Hepatic stellate cell (primary cell): Measurements from ENCODE around the gene RPS21.

Experiments
- DNase-seq: peaks from one replicate; pipeline ENCODE4 v3.0.0; 2011; ENCODE audit warnings: low spot score

Gene RPS21

GRCh38 chr20:62386383-62387218 lies at the start of gene RPS21:
Gene RPS21 (plus strand): TSS chr20:62387103. CDS start chr20:62387339, 236 bp downstream.
- DNase-seq, result peak; percentile 96

GRCh38 chr20:62337558-62338293 lies 49.2 kb upstream of the RPS21 start:
- DNase-seq, result no peak

DNA sequence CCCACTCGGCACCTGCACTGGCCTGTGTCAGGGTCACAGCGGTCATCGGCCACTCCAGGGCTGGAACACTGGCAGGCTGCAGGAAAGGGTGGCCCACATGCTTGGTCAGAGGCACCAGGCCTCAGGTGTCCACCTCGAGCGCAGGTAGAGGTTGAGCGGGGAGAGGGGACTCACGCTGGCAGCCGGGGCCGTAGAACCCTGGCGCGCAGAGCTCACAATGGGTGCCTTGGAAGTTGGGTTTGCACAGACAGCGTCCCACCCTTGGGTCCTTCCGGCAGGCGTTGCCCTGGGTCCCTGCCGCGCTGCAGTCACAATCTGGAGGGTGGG lies 48.6 kb upstream of the RPS21 start:
- no peak for DNase-seq

DNA sequence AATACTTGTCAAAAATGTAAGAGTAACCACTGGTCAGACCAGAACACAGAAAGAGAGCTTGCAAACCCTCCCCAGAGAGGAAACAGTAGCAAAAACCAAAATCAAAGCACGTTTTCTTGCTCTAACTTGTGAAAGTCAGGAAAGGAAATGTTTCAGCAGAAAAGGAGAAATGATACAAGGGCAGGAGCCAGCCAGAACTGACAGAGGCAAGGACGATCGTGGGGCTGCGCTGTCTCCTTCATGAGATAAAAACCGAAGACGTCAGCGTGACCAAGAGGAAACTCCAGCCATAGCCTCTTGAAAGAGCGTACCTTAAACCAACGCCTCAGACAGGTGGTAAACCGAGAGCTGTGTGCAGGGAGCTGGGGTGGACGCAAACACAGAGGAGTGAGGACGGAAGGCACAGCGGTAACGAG lies 47.2 kb upstream of the RPS21 start:
- DNase-seq, result no peak

DNA sequence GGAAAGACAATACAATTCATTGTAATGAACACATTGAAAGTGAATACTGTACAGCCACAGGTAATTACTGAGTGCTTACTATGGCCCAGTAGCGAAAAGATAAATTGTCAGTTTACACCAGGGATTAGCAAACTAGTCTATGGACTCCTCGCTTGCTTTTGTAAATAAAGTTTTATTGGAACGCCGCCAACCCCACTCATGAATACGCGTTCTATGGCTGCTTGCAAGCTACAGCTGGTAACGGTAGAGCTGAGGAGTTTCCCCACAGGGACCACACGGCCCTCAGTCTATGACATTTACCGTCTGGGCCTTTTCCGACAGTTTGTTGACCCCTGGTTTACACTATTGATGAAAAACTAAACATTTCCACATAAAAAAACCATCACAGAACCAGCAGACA lies 44.0 kb upstream of the RPS21 start:
- no peak for DNase-seq

DNA sequence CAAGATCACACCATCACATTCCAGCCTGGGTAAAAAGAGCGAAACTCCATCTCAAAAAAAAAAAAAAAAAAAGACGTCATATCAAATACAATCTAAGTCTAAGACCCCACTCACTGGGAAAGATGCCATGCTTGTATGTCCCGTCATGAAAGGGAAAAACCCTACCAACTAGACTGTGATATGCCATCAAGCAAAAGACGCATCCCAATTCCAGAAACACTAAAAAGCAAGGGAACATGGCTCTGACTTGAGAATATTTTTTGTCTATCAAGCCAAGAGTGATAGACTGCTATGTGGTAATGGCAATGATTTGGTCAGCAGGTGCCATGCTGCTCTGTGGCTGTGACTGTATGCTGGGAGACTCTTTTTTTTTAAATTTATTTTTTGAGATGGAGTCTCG lies 42.8 kb upstream of the RPS21 start:
- no peak for DNase-seq

- no peak for DNase-seq
These were observed 42.1 kb upstream of the RPS21 start for GRCh38 chr20:62344782-62345181.

DNA sequence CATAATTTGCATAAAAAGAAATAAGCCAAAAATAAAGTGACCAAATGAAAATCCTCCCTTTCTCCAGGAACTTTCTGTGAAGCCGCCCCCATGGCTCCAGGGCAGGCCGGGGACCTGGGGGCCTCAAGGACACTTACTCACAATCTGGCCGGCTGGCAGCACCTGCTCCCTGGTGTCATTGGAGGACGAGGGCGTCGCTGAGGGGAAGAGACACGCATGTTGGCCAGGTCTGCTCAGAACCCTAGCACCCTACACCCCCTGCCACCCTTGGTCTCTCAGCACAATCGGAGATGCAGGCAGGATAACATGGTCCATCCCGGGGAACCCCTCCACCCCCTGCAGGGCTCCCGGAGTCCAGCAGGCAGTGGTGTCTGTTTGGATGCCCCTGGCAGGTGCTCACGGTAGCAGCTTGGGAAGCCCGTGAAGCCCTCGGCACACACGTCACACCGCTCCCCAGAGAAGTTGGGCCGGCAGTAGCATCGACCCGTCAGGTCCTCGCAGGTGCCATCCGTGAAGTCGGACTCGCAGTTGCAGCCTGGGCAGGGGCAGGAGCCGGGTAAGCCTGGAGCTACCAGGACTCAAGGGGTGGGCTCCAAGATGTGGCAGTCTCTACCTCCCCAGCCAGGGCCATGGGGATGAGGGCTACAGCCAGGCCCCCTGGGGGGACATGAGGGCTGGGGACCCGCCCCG lies 41.1 kb upstream of the RPS21 start:
- DNase-seq, result no peak

DNA sequence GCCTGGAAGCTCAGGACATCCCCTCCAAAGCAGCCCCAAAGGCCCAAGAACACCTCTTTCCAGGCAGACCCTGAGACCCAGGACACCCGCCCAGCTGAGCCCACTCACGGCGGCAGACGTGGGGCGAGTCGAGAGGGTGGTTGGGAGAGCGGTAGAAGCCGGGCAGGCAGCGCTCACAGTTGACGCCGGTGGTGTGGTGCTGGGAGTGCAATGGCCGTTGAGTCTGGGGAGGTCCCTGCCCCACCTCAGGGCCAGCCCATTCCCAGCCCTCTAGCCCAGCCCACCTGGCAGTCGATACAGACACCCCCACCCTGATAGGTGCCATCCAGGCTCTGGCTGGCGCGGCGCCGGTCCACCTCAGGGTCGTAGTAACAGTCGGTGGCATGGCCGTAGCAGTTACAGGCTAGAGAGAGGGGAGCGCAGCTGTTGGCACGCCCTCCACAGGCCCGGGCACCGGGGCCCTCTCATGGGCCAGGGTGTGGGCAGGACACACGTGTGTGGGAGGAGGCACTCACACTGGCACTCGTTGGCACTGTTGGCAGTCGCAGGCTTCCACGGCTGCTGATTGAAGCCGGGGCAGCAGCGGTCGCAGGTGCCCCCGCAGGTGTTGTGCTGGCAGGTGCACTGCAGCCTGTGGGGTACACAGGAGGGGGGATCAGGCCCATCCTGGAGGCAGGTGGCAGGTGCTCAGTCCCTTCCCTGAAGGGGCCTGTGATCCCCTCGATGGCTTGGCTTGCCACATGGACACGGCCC lies 40.3 kb upstream of the RPS21 start:
- no peak for DNase-seq

DNA sequence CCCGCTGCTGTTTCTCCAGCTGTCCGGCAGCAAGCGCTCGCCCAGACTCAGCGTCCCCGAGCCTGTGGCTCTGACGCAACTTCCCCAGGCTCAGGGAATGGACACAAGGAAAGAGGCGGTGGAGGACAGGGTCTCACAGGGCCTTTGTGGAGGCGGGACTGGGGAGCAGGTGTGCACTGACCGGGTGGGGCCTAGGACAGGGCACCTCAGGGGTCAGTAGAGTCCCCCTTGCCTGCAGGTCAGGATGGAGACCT lies 39.8 kb upstream of the RPS21 start:
- no peak for DNase-seq

DNA sequence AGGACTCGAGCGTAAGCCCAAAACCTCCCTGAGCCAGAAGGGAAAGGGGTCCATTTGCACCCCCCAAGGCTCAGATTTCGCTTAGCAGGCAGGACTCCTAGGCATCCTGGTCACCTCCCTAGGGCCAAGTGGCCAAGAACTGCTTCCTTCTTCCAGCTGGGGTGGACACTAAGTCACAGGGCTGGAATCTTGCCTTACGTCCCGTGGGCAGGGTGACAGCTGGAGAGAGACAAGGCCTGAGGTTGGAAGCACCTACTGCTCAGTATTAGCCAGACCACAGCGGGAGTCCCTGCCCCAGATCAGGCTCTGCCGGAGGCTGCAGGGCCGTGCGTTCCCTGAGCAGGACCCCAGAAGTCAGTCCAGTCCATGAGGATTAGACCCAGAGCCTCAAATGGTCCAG lies 39.5 kb upstream of the RPS21 start:
- DNase-seq, result no peak

DNA sequence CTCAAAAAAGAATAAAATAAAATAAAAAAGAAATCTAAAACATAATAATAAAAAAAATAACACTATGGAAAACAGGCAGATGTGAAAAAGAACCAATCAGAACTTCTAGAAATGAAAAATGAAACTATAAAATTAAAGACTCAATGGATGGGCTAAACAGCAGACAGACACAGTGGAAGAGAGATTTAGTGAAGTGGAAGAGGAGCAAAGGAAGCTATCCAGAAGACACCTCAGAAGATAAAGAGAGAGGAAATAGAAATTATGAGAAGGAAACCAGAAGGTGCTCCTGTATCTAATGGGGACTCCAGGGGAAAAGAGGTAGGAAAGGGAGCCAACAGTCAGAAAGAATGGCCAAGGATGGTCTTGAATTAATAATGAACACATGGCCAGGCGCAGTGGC lies 38.3 kb upstream of the RPS21 start:
- no peak for DNase-seq

- DNase-seq, result no peak
These were observed 37.3 kb upstream of the RPS21 start for GRCh38 chr20:62349556-62350097.

DNA sequence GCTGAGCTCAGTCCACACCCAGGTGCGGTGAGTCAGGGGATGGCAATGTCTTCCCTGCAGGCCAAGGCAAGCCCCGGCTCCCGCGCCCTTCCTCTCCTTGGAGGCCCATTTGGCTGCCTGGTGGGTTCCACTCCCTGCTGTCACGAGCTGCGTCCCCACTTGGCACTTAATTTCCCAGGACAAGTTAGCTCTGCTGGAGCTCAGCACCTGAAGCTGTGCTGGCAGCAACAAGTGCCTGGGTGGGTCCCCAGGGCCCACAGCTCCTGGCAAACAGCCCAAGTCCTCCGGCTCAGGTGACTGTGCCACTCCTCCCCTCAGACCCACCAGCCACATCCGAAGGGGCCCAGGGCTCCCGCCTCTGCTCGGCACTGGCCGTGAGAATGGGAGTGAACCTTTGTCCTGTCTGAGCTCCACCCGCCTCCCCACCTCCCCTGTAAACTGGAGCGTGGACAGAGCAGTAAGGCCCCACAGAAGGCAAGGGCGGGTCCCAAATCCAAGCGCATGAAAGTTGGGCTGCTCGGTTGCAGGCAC lies 36.7 kb upstream of the RPS21 start:
- no peak for DNase-seq

DNA sequence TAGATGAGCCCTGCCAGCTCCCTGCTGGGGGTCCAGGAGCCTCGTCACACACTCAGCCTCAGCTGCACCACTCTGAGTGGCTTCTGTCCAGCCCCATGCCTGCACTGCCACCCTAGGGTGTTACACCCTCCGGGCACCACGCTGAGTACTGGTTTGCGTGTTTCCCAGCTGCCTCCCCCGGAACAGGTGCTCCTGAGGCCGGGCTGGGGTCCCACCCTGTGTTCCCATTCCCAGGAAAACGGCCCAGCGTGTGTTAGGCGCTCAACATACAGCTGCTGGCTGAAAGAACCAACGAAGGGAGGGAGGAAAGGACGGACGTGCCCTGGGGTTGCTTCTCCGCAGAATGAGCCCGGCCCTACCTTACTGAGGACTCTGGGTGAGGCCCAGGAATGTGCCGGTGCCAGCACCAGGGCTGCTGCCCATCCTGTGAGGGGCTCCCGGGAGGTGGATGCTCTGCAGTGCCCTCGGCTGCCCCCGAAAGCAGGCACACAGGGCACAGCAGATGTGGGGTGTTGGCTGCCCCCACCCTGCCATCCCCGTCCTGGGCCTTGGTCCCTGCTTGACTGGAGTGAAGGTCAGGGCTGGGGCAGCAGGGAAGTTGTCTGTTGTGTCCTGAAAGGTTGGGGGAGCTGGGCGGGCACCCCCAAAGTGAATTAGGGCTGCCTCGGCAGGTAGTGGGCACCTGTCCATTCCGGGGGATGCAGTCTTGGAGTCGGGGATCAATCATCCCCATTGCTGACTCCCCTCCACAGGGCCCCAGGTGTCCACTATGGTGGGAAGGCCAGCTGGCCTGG lies 36.1 kb upstream of the RPS21 start:
- DNase-seq, result no peak

- no peak for DNase-seq
These were observed 35.2 kb upstream of the RPS21 start for GRCh38 chr20:62351469-62352401.

DNA sequence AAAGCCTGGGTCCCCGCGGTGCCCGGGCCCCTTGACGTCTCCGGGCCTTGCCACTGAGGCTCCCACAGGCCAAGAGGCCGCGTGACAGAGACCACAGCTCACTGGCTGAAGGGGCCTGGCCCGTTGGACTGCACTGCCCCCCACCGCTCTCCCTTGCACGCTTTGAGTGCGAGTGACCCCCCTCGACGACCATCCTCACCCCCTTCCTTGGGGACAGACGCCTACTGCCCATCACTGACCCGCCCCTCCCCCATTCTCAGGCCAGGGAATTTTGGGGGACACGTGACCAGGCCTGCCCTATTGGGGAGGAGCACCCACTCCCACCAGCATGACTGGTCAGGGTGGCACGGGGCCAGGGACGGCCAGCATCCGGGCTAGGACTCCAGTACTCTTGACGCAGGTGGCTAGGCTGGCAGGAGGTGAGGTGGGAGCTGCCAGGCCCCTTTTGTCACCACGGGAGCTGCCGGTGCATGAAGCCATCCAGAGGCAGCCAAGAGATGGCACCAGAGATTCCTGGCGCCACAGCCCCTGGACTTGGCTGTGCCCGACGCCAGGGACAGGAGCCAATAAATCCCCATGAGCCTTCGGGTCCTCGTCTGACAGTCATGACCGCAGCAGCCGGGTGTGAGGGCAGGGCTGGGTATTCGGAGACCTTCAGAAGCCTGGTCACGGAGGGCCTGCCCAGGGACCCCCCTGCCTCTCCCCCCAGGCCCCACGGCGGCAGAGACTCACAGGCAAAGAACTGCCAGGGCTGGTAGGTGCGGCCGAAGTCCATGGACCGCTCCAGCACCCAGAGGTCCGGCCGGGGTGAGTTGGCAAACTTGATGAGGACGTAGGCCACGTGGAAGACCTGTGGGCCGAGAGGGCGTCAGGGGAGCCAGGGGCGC lies 34.3 kb upstream of the RPS21 start:
- DNase-seq, result no peak

- DNase-seq, result no peak
These were observed 33.4 kb upstream of the RPS21 start for GRCh38 chr20:62353289-62354030.
